H9 (cell line): ENCODE data around the gene FETUB. TPM values are rescaled to one million over a fixed set of nuclear protein-coding genes. Genes with fewer than 3 reads are reported as not detected.

Source experiments
- DNase-seq: peaks from one replicate; pipeline ENCODE4 v3.0.0-alpha.2; 2017
- H2AFZ ChIP-seq: one replicate; pipeline ENCODE4 v1.6.1; 2013; ENCODE audit warnings: mild to moderate bottlenecking, low read length, control low read depth, moderate library complexity
- H2AK5ac ChIP-seq: 2 replicates; pipeline ENCODE4 v1.6.1; 2013; ENCODE audit warnings: low read length, control low read depth, mixed read lengths; ENCODE audit not compliant: insufficient read length
- H2BK120ac ChIP-seq: one replicate; pipeline ENCODE4 v1.6.1; 2013; ENCODE audit warnings: low read depth, mild to moderate bottlenecking, low read length, control low read depth, inconsistent platforms; ENCODE audit not compliant: poor library complexity, severe bottlenecking
- H2BK12ac ChIP-seq: 2 replicates; pipeline ENCODE4 v1.6.1; 2013; ENCODE audit warnings: low read length, control low read depth, mixed read lengths, low read depth; ENCODE audit not compliant: insufficient read length
- H2BK15ac ChIP-seq: 2 replicates; pipeline ENCODE4 v1.6.1; 2013; ENCODE audit warnings: low read depth, low read length, control low read depth
- H2BK20ac ChIP-seq: one replicate; pipeline ENCODE4 v1.6.1; 2013; ENCODE audit warnings: low read depth, mild to moderate bottlenecking, low read length, control low read depth, inconsistent platforms; ENCODE audit not compliant: poor library complexity, severe bottlenecking
- H2BK5ac ChIP-seq: 2 replicates; pipeline ENCODE4 v1.6.1; 2013; ENCODE audit warnings: low read length, control low read depth, mixed read lengths; ENCODE audit not compliant: insufficient read length
- H3K14ac ChIP-seq: 2 replicates; pipeline ENCODE4 v1.6.1; 2013; ENCODE audit warnings: low read length, control low read depth; ENCODE audit not compliant: insufficient read depth
- H3K18ac ChIP-seq: 2 replicates; pipeline ENCODE4 v1.6.1; 2013; ENCODE audit warnings: low read depth, mild to moderate bottlenecking, mixed read lengths, low read length, control low read depth; ENCODE audit not compliant: insufficient read length
- H3K23ac ChIP-seq: 2 replicates; pipeline ENCODE4 v1.6.1; 2013; ENCODE audit warnings: low read length, control low read depth, mixed read lengths, low read depth; ENCODE audit not compliant: insufficient read length
- H3K23me2 ChIP-seq: 2 replicates; pipeline ENCODE4 v1.6.1; 2013; ENCODE audit warnings: low read depth, mild to moderate bottlenecking, mixed read lengths, low read length, control low read depth; ENCODE audit not compliant: insufficient read length, poor library complexity, severe bottlenecking
- H3K27ac ChIP-seq: 2 replicates; pipeline ENCODE4 v1.5.1; 2013; ENCODE audit warnings: low read length, control low read depth, mixed read lengths, low read depth; ENCODE audit not compliant: insufficient read length
- H3K27me3 ChIP-seq: 2 replicates; pipeline ENCODE4 v1.6.1; 2013; ENCODE audit warnings: low read length, control low read depth, inconsistent platforms; ENCODE audit not compliant: insufficient read depth
- H3K4ac ChIP-seq: 2 replicates; pipeline ENCODE4 v1.6.1; 2013; ENCODE audit warnings: low read depth, mild to moderate bottlenecking, control low read depth, inconsistent platforms, low read length, moderate library complexity
- H3K4me1 ChIP-seq: 2 replicates; pipeline ENCODE4 v1.6.1; 2013; ENCODE audit warnings: low read length, control low read depth, inconsistent platforms; ENCODE audit not compliant: insufficient read depth
- H3K4me2 ChIP-seq: 2 replicates; pipeline ENCODE4 v1.6.1; 2013; ENCODE audit warnings: low read length, control low read depth, mixed read lengths; ENCODE audit not compliant: insufficient read length, insufficient read depth
- H3K56ac ChIP-seq: 2 replicates; pipeline ENCODE4 v1.6.1; 2013; ENCODE audit warnings: low read depth, mild to moderate bottlenecking, mixed read lengths, low read length, control low read depth; ENCODE audit not compliant: insufficient read length
- H3K79me1 ChIP-seq: 2 replicates; pipeline ENCODE4 v1.6.1; 2013; ENCODE audit warnings: low read depth, mild to moderate bottlenecking, moderate library complexity, low read length, control low read depth, inconsistent platforms; ENCODE audit not compliant: insufficient read depth, poor library complexity, severe bottlenecking
- H3K79me2 ChIP-seq: 2 replicates; pipeline ENCODE4 v1.6.1; 2013; ENCODE audit warnings: low read length, control low read depth, inconsistent platforms; ENCODE audit not compliant: insufficient read depth
- H3K9ac ChIP-seq: 2 replicates; pipeline ENCODE4 v1.6.1; 2013; ENCODE audit warnings: low read length, control low read depth, mixed read lengths; ENCODE audit not compliant: insufficient read length; ENCODE audit errors: extremely low read depth
- H3K9me3 ChIP-seq: one replicate; pipeline ENCODE4 v1.6.1; 2013; ENCODE audit warnings: low read depth, low read length, inconsistent platforms; ENCODE audit not compliant: control insufficient read depth
- H3T11ph ChIP-seq: one replicate; pipeline ENCODE4 v1.6.1; 2013; ENCODE audit warnings: mild to moderate bottlenecking, low read length, control low read depth, inconsistent platforms
- H4K20me1 ChIP-seq: one replicate; pipeline ENCODE4 v1.6.1; 2013; ENCODE audit not compliant: control insufficient read depth, insufficient read length, insufficient read depth
- H4K5ac ChIP-seq: 2 replicates; pipeline ENCODE4 v1.6.1; 2013; ENCODE audit warnings: low read depth, mild to moderate bottlenecking, mixed read lengths, low read length, control low read depth; ENCODE audit not compliant: insufficient read length
- H4K8ac ChIP-seq: replicated peaks from 2 replicates; pipeline ENCODE4 v1.6.1; 2013; ENCODE audit warnings: low read length, control low read depth, mixed read lengths, low read depth; ENCODE audit not compliant: insufficient read length
- H4K91ac ChIP-seq: 2 replicates; pipeline ENCODE4 v1.6.1; 2013; ENCODE audit warnings: low read depth, mild to moderate bottlenecking, moderate library complexity, mixed read lengths, low read length, control low read depth; ENCODE audit not compliant: insufficient read length
- H3K27ac Mint-ChIP-seq, 3 experiments: 2 replicates in 2 of 3; 3 replicates in 1 of 3; pipeline ENCODE4 v1.8.0; 2020 to 2021; ENCODE audit warnings: mixed read lengths in 3 of 3, mild to moderate bottlenecking in 1 of 3, moderate library complexity in 1 of 3
- H3K27me3 Mint-ChIP-seq: 2 replicates; pipeline ENCODE4 v1.8.0; 2021; ENCODE audit warnings: low read depth, mild to moderate bottlenecking, moderate library complexity, mixed read lengths
- H3K36me3 Mint-ChIP-seq, 3 experiments: 2 replicates in 2 of 3; 3 replicates in 1 of 3; pipeline ENCODE4 v1.8.0; 2020 to 2021; ENCODE audit warnings: low read depth in 3 of 3, mixed read lengths in 3 of 3; ENCODE audit not compliant: insufficient read depth in 1 of 3
- H3K4me1 Mint-ChIP-seq, 2 experiments: 2 replicates each; pipeline ENCODE4 v1.8.0; 2020; ENCODE audit warnings: mixed read lengths in 2 of 2
- H3K4me3 Mint-ChIP-seq, 2 experiments: 2 replicates in 1 of 2; 3 replicates in 1 of 2; pipeline ENCODE4 v1.8.0; 2020 to 2021; ENCODE audit warnings: mild to moderate bottlenecking in 2 of 2, mixed read lengths in 2 of 2, moderate library complexity in 1 of 2
- H3K9me3 Mint-ChIP-seq, 2 experiments: 2 replicates in 1 of 2; 3 replicates in 1 of 2; pipeline ENCODE4 v1.8.0; 2020; ENCODE audit warnings: mild to moderate bottlenecking in 2 of 2, mixed read lengths in 2 of 2, moderate library complexity in 1 of 2
- CTCF ChIP-seq: fragments of 200-600 bp; sonication (generic); conservative IDR thresholded peaks from 3 replicates; pipeline ENCODE4 v1.8.0; 2021; ENCODE audit warnings: antibody characterized with exemption, mild to moderate bottlenecking
- WGBS: extraction: QIAGEN DNeasy Blood & Tissue Kit; methylation state at CpG from one replicate; pipeline ENCODE4 v1.1.7; 2013; ENCODE audit warnings: missing lambda C conversion rate, low lambda C conversion rate, mixed read lengths; ENCODE audit not compliant: insufficient read length; ENCODE audit errors: extremely low coverage; 5-methylcytosine and 5-hydroxymethylcytosine counted together
- total RNA-seq: library from RNA; stranded (reverse); gene quantifications from 2 replicates; pipeline ENCODE4 v1.2.1, GENCODE V29; 2021

The FETUB gene
- total RNA-seq, 1 experiment from 2014 or later, result not detected

- Histone ChIP-seq H3K4ac (no peak overlapping the region), H3K79me1 (no peaks in the 10 kb centered on the region), H3K27ac (no peak overlapping the region), H2AFZ (no peak overlapping the region), H4K91ac (no peak overlapping the region), H3K9me3 (no peaks in the 10 kb centered on the region), H3K23me2 (no peaks in the 10 kb centered on the region), H3K18ac (no peak overlapping the region), H2BK12ac (no peak overlapping the region), H3K79me2 (no peaks in the 10 kb centered on the region), H4K20me1 (no peaks in the 10 kb centered on the region), H4K8ac (no peak overlapping the region), H3K4me2 (no peak overlapping the region), H3K9ac (no peak overlapping the region), H2BK120ac (no peak overlapping the region), H2BK20ac (no peak overlapping the region), H2AK5ac (no peak overlapping the region), H2BK5ac (no peak overlapping the region), H3K56ac (no peak overlapping the region), H3K4me1 (no peaks in the 10 kb centered on the region), H3T11ph (no peak overlapping the region), H3K23ac (no peak overlapping the region), H3K27me3 (no peaks in the 10 kb centered on the region), H4K5ac (no peak overlapping the region), H2BK15ac (no peak overlapping the region), H3K14ac (no peak overlapping the region)
- Mint-ChIP-seq H3K36me3 (no peaks in the 10 kb centered on the region), H3K4me3 (no peak overlapping the region), H3K9me3 (no peaks in the 10 kb centered on the region; a peak in 1 of 5 replicates), H3K27me3 (peaks cover 3% of the 10 kb centered on the region; the same call in 1 of the 2 replicates), H3K4me1 (peaks cover 0 to 5% of the 10 kb centered on the region in 2 experiments; a peak in 1 of 4 replicates), H3K27ac (no peak overlapping the region)
- TF ChIP-seq CTCF, result no peak
- WGBS, result no CpG with 5 or more reads among the region's 1 CpG
- no peak for DNase-seq
Measured at GRCh38 chr3:186648851-186649250, 8.7 kb downstream of the FETUB start.
